Natural killer cell (primary cell): ENCODE measurements around the gene GABARAPL1. TPM values are rescaled to one million over a fixed set of nuclear protein-coding genes. Genes with fewer than 3 reads are reported as not detected.

ENCODE experiments used
- ATAC-seq, 3 donors: fragments of 150-1000 bp in 2 of 3; fragments of 200-7000 bp in 1 of 3; cut with Tn5 transposase; 1 replicate in 1 of 3; 2 replicates in 2 of 3; pipeline ENCODE4 v1.10.0; 2021; ENCODE audit warnings: mild to moderate bottlenecking in 2 of 3, moderate library complexity in 2 of 3
- DNase-seq, 2 donors: peaks; one replicate each; pipeline versions ENCODE4 v3.0.0 to v3.0.0-alpha.2; 2013 to 2021; ENCODE audit warnings: mixed read lengths in 1 of 2
- H3K27ac ChIP-seq: one replicate; pipeline ENCODE4 v1.5.1; 2013; ENCODE audit warnings: mild to moderate bottlenecking, low read length
- H3K27me3 ChIP-seq: one replicate; pipeline ENCODE4 v1.6.1; 2013; ENCODE audit warnings: low read length; ENCODE audit not compliant: control insufficient read depth, insufficient read depth
- H3K36me3 ChIP-seq: one replicate; pipeline ENCODE4 v1.6.1; 2013; ENCODE audit warnings: low read length; ENCODE audit not compliant: control insufficient read depth, insufficient read depth
- H3K4me1 ChIP-seq: one replicate; pipeline ENCODE4 v1.6.1; 2013; ENCODE audit warnings: low read length; ENCODE audit not compliant: control insufficient read depth, insufficient read depth
- H3K4me3 ChIP-seq: one replicate; pipeline ENCODE4 v1.5.1; 2013; ENCODE audit warnings: low read length
- H3K9me3 ChIP-seq: one replicate; pipeline ENCODE4 v1.6.1; 2013; ENCODE audit warnings: low read length; ENCODE audit not compliant: control insufficient read depth, insufficient read depth
- H3K27ac Mint-ChIP-seq, 2 donors: one replicate each; pipeline ENCODE4 v1.8.0; 2022; ENCODE audit warnings: mild to moderate bottlenecking in 2 of 2, mixed read lengths in 2 of 2, moderate library complexity in 1 of 2
- H3K27me3 Mint-ChIP-seq, 2 donors: one replicate each; pipeline ENCODE4 v1.8.0; 2022; ENCODE audit warnings: low read depth in 2 of 2, mixed read lengths in 2 of 2
- H3K36me3 Mint-ChIP-seq: one replicate; pipeline ENCODE4 v1.8.0; 2022; ENCODE audit warnings: mixed read lengths
- H3K4me1 Mint-ChIP-seq, 2 donors: one replicate each; pipeline ENCODE4 v1.8.0; 2022; ENCODE audit warnings: mixed read lengths in 2 of 2
- H3K4me3 Mint-ChIP-seq: one replicate; pipeline ENCODE4 v1.8.0; 2022; ENCODE audit warnings: mild to moderate bottlenecking, moderate library complexity, mixed read lengths
- H3K9me3 Mint-ChIP-seq, 2 donors: one replicate each; pipeline ENCODE4 v1.8.0; 2022; ENCODE audit warnings: mixed read lengths in 2 of 2
- WGBS: methylation state at CpG from one replicate; pipeline ENCODE4 v1.1.7; 2013; ENCODE audit warnings: missing lambda C conversion rate; ENCODE audit not compliant: insufficient coverage; 5-methylcytosine and 5-hydroxymethylcytosine counted together
- intact Hi-C: fragments of 100-400 bp; cut with micrococcal nuclease; formaldehyde crosslinking; loops from one replicate; pipeline ENCODE4 v1.14.2; 2022
- total RNA-seq, 4 donors: library from RNA; stranded (reverse); fragments of 120-200 nt in 1 of 4; gene quantifications; one replicate each; pipeline versions ENCODE4 v1.2.3 to v1.2.4, GENCODE V29; 2013 to 2022
- TF ChIP-seq, protein P1 (sequence below): fragments of 200-600 bp; IDR thresholded peaks from one replicate; pipeline ENCODE4 v1.8.0; 2022; ENCODE audit warnings: antibody characterized with exemption

The GABARAPL1 gene
- total RNA-seq, 3 donors from 2014 or later (not counting 1 experiment from before 2014, with no cell fraction given) = 157 to 233 (median 160) TPM

DNA sequence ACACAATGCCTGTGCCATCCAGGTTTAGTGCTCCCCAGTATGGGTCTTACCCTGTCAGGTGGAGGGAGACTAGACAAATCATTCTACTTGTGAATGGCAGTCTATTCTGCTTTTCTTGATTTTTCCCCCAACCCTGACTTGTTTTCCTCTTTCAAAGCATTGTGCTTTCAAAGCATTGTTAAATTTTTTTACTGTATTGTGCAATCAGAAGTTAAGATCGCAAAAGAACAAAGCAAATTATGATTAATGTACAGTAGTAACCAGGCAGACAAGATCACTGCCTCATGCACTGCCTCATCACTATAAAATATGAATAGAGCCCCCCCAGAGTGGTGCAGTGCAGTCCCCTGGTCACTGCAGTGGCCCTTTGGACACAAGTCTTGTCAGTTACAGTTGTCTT, 14.1 kb downstream of the GABARAPL1 start:
- WGBS = 100% methylated on average over 1 of the region's 1 CpG

DNA sequence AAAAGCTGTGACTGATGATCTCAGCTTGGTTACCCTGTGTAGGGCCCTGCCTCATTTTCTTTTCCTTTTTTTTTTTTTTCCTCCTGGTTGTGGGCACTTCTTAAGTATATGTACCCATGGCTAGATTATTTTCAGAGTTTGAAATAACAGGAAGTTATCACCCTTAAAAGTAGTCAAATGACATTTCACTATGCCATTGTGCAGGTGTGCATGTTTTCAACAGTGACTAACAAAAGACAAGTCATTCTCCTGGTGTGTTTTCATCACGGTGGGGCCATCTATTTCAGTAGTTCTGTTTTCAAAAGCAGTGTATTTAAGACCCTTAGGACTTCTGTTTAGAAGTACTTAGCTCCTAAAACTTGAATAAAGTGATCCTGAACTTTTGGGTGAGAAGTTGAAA, 15.0 kb downstream of the GABARAPL1 start:
- Mint-ChIP-seq H3K27me3 (no peaks in the 10 kb centered on the region), H3K4me1 (peaks cover 12 to 13% of the 10 kb centered on the region in 2 donors), H3K4me3 (peak overlapping the region; percentile 33), H3K36me3 (no peaks in the 10 kb centered on the region), H3K27ac (no peak overlapping the region), H3K9me3 (no peaks in the 10 kb centered on the region)
- intact Hi-C loops = no loop called here
- H3K36me3 ChIP-seq = peaks cover 14% of the 10 kb centered on the region
- ATAC-seq = no peak
- TF ChIP-seq, protein P1, sequence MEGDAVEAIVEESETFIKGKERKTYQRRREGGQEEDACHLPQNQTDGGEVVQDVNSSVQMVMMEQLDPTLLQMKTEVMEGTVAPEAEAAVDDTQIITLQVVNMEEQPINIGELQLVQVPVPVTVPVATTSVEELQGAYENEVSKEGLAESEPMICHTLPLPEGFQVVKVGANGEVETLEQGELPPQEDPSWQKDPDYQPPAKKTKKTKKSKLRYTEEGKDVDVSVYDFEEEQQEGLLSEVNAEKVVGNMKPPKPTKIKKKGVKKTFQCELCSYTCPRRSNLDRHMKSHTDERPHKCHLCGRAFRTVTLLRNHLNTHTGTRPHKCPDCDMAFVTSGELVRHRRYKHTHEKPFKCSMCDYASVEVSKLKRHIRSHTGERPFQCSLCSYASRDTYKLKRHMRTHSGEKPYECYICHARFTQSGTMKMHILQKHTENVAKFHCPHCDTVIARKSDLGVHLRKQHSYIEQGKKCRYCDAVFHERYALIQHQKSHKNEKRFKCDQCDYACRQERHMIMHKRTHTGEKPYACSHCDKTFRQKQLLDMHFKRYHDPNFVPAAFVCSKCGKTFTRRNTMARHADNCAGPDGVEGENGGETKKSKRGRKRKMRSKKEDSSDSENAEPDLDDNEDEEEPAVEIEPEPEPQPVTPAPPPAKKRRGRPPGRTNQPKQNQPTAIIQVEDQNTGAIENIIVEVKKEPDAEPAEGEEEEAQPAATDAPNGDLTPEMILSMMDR = no peak
- H3K9me3 ChIP-seq = no peaks in the 10 kb centered on the region
- H3K27me3 ChIP-seq = no peaks in the 10 kb centered on the region
- H3K27ac ChIP-seq = no peak overlapping the region
- H3K4me1 ChIP-seq = no peaks in the 10 kb centered on the region
- DNase-seq = no peak
- no peak overlapping the region for H3K4me3 ChIP-seq
- WGBS = 50% methylated on average over 1 of the region's 1 CpG

More for the DNA sequence above, 14.1 kb downstream of the GABARAPL1 start:
- DNase-seq = no peak
- intact Hi-C loops = no loop called here
- Histone ChIP-seq H3K4me1 (no peaks in the 10 kb centered on the region), H3K9me3 (no peaks in the 10 kb centered on the region), H3K4me3 (no peak overlapping the region), H3K27me3 (no peaks in the 10 kb centered on the region), H3K36me3 (peaks cover 23% of the 10 kb centered on the region), H3K27ac (no peak overlapping the region)
- peaks cover 12 to 13% of the 10 kb centered on the region in 2 donors for H3K4me1 Mint-ChIP-seq
- no peaks in the 10 kb centered on the region for H3K9me3 Mint-ChIP-seq
- peak overlapping the region in 1 of 2 donors; percentile 3 for H3K27ac Mint-ChIP-seq
- H3K4me3 Mint-ChIP-seq = no peak overlapping the region
- TF ChIP-seq, protein P1 = no peak
- no peaks in the 10 kb centered on the region for H3K27me3 Mint-ChIP-seq
- ATAC-seq = no peak
- peaks cover 9% of the 10 kb centered on the region for H3K36me3 Mint-ChIP-seq

DNA sequence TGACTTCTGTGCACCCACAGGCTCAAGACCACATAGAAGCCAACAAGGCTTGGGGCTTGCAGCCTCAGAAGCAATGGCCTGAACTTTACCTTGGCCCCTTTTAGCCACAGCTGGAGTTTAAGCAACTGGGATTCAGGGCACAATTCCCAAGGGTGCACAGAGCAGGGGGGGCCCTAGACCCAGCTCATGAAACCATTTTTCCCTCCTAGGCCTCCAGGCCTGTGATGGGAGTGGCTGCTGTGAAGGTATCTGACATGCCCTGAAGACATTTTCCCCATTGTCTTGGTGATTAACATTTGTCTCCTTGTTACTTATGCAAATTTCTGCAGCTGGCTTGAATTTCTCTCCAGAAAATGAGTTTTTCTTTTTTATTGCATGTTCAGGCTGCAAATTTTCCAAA, 21.9 kb downstream of the GABARAPL1 start:
- intact Hi-C loops = no loop called here
- H3K9me3 ChIP-seq = peaks cover 13% of the 10 kb centered on the region
- ATAC-seq (no peak), DNase-seq (no peak)
- Mint-ChIP-seq H3K27me3 (no peaks in the 10 kb centered on the region), H3K4me3 (no peak overlapping the region), H3K4me1 (peaks cover 42 to 43% of the 10 kb centered on the region in 2 donors), H3K36me3 (peaks cover 6% of the 10 kb centered on the region), H3K27ac (no peak overlapping the region), H3K9me3 (no peaks in the 10 kb centered on the region)
- peaks cover 23% of the 10 kb centered on the region for H3K4me1 ChIP-seq
- no peak overlapping the region for H3K27ac ChIP-seq
- no peaks in the 10 kb centered on the region for H3K27me3 ChIP-seq
- TF ChIP-seq, protein P1 = no peak
- no peak overlapping the region for H3K4me3 ChIP-seq
- H3K36me3 ChIP-seq = no peaks in the 10 kb centered on the region
